Jurkat, Clone E6-1 (cell line): ENCODE measurements around the gene SEMA4C.
"Not testable (repeated sequence)": the region's sequence is repeated elsewhere in the genome, so short reads cannot be mapped to it uniquely, and the experiment has no call there.

Experiments
- DNase-seq: peaks from one replicate; pipeline ENCODE4 v3.0.0-alpha.2; 2011; ENCODE audit warnings: low read depth, low spot score
- H3K4me3 ChIP-seq: 2 replicates; pipeline ENCODE4 v1.5.1; 2011; ENCODE audit warnings: mild to moderate bottlenecking, low read length, control low read depth, moderate library complexity

The SEMA4C gene

DNA sequence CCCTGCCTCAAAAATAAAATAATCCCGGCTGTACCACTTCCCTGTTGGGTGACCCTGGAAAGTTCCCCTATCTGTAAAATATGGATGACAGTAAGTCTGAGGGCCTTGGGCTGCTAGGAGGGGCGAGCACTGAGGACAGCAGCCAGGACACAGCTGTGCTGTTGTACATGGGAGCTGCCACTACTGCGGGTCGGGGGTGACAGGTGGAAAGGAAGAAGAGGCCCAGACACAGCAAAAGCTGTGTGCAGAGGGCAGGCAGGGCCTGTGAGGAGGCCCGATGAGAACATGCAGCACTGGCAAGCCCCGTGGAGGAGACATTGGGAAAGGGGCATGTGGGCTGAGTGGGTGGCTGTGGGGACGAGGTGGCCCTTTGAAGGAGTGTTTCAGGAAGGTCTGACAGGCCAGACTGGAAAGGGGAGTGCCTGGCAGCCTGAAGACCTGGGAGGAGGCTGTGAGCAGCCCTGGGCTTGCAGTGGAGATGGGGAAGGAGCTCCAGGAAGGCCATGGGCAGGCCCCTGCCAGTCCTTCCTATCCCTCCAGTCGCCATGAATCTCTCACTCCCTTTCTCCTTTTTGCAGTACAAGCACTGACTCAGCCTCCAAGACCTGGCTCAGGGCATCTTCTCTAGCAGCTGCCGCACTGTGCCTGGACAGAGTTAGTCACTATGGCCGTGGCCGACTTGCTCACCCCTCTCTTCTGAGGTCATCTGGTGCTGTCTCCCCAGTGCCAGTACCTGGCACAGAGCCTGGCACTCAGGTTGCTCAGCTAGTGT, 28.9 kb upstream of the SEMA4C start:
- DNase-seq: no peak
- H3K4me3 ChIP-seq: no peak overlapping the region

DNA sequence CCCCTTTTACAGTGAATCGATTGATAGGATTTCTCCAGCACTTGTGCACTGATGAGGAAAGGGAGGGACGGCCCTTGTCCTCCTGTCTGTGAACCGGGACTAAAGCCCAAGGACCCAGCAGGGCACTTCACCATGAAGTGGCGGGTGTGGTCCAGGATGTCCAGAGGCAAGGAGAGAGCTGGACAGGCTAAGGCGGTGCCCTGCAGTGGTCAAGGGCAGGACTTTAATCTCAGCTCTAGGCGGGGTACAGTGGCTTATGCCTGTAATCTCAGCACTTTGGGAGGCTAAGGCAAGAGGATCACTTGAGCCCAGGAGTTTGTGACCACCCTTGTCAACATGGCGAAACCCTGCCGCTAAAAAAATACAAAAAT, 28.2 kb upstream of the SEMA4C start:
- no peak overlapping the region for H3K4me3 ChIP-seq
- no peak for DNase-seq

- no peak overlapping the region for H3K4me3 ChIP-seq
- no peak for DNase-seq
These were observed 27.7 kb upstream of the SEMA4C start for GRCh38 chr2:96897491-96898134.

DNA sequence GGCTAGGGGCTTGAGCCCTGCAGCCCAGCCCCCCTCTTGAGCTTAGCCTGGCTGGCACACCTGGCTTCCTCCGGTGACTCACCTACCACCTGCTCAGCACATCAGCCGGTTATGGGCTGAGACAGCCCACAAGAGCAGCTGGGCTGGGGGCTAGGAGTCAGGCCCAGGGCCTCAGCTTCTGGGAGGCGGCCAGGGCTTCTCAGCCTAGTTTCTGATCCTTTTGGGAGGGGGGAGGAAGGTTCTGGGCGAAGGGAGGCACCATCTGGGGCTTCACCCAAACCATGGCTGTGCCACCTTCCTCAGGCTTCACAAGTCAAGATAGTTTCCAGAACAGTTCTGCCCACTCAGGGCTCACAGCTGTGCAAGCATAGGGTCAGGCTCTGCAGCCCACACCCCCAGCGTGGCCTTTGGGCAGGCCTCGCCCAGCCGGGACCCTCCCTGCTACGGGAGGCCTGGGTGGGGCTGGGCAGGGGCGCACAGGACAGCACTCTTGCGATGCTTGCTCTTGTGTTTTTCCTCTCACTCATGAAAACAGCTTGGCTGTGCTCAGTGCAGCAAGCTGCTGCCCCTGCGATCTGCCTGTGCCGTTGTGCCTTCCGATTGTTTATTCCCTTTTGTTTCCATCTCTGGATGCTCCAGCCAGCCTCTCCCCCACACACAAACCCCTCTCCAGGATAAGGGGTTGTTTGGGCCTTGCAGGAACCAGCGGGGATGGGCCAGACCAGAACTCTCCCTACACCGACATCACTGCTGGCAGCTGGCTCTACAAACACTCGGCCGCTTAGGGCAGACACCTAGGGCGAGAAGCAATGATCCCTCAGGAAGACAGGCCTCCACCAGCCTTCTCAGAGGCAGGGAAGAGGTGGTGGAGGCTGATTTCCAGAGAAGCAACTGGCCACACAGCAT, 26.1 kb upstream of the SEMA4C start:
- H3K4me3 ChIP-seq: no peak overlapping the region
- DNase-seq: peak; percentile 28

DNA sequence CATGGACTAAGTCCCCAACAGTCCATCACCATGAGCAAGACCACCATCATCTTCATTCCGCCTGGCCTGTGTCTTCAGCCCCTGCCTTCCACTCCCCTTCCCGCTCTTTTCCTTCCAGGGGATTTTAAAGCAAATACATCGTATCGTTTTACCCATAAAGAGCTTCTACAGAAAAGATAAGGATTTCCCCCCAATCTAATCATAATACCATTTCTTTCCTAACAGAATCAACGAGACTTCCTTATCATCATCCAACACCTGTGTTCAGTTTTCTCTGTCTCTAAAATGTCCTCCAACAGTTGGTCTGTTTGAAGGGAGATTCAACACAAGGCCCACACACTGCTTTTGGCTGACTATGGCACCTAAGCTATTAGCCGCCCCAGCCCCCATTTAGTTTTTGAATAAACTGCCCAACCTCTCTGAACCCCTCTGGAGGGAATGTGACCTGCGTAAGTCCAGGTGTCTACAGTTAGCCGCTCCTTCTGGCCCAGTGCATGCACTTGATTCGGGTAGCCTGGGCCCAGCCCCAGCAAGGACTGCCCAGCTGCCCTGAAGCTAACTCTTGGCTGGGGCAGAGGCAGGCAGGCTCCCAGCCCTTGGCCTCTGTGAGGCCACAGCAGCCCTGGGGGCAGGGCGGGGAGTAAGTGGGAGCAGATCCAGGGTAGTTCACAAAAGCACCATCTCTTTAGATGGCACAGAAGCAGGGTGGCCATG, 25.3 kb upstream of the SEMA4C start:
- peak; percentile 10 for DNase-seq
- H3K4me3 ChIP-seq: no peak overlapping the region

GRCh38 chr2:96894151-96894531, 24.3 kb upstream of the SEMA4C start:
- no peak for DNase-seq

DNA sequence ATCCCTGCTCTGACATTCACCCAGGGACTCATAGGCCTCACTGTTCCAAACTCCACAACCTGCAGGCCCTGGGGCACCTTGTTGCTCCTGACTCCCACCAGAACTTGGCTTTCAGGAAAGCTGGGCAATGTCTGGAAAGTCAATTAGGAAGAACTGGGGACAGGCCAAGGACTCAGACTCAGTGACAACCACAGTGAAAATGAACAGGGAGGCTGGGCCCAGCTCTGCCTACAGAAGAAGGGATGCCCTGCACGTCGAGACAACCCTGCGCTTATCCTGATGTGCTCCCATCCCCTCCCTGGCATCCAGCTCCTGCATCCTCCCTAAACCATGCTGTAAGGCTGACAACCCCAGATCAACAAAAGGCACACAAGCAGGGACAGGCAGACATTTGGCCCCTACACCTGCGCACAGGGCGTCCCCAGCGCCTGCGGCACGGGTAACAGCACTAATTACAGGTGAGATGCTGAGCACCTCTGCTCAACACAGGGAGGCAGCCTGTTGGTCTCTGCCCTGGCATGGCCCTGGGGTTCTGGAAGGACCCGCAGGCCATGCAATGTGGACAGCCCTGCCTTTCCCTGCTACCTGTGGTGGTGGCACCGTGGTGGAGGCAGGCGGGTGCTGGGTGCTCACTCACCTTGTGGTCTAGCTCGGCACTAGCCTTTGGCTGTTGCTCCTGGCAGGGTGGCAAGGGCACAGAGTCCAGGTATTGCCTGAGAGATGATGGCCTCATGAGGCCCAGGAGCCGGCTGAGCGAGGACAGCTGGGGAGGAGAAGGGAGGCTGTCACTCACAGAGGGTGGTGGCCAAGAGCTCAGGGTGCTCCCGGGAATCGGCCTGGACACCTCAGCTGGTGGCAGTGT, 23.6 kb upstream of the SEMA4C start:
- no peak for DNase-seq
- no peak overlapping the region for H3K4me3 ChIP-seq

More at GRCh38 chr2:96894151-96894531, 24.3 kb upstream of the SEMA4C start:
- no peak overlapping the region for H3K4me3 ChIP-seq

DNA sequence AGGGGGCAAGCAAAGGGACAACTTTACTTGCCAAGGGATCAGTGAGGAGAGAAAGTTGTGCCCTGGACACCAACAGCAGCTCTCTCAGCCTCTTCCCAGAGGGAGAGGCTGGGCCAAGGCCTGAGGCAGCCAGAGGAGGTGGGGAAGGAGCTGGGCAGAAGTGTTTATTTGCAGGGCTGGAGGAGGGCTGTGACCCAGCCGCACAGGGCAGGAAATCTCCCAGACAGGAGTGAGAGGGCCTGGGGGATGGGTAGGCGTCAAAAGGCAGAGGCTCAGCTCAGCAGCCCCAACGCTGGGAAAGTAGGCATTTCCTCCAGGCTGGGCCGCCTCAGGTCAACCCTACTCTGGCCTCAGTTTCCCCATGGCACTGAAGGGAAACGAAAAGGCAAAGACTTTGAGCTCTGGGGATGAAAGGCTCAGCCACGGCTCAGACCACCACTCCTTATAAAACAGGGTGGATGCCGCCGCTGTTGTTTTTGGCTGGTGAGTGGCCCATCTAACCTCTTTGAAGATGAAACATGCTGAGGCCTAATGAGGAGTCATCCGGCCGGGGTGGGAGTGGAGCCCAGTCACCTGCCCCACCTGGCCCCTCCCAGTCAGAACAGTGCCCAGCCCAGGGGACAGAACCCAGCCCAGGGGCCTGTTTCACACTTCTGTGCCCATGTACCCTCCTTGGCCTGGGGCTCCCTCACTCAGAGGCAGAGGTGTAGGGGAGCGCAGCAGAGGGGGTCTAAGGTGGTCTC, 21.9 kb upstream of the SEMA4C start:
- no peak overlapping the region for H3K4me3 ChIP-seq
- no peak for DNase-seq

GRCh38 chr2:96890726-96891385, 21.0 kb upstream of the SEMA4C start:
- H3K4me3 ChIP-seq: no peak overlapping the region
- DNase-seq: no peak

GRCh38 chr2:96890252-96890651, 20.4 kb upstream of the SEMA4C start:
- no peak overlapping the region for H3K4me3 ChIP-seq
- DNase-seq: no peak

DNA sequence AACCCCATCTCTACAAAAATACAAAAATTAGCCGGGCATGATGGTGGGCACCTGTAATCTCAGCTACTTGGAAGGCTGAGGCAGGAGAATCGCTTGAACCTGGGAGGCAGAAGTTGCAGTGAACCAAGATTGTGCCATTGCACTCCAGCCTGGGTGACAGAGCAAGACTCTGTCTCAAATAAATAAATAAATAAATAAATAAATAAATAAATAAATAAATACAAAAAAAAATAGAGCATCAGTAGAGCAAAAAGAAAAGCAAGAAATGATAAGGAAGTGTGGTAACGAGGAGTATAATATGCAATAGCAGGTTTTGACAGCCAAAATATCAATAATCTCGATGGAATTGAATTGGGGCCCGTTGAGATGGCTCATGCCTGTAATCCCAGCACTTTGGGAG, 19.6 kb upstream of the SEMA4C start:
- DNase-seq, H3K4me3 ChIP-seq: not testable (repeated sequence)

DNA sequence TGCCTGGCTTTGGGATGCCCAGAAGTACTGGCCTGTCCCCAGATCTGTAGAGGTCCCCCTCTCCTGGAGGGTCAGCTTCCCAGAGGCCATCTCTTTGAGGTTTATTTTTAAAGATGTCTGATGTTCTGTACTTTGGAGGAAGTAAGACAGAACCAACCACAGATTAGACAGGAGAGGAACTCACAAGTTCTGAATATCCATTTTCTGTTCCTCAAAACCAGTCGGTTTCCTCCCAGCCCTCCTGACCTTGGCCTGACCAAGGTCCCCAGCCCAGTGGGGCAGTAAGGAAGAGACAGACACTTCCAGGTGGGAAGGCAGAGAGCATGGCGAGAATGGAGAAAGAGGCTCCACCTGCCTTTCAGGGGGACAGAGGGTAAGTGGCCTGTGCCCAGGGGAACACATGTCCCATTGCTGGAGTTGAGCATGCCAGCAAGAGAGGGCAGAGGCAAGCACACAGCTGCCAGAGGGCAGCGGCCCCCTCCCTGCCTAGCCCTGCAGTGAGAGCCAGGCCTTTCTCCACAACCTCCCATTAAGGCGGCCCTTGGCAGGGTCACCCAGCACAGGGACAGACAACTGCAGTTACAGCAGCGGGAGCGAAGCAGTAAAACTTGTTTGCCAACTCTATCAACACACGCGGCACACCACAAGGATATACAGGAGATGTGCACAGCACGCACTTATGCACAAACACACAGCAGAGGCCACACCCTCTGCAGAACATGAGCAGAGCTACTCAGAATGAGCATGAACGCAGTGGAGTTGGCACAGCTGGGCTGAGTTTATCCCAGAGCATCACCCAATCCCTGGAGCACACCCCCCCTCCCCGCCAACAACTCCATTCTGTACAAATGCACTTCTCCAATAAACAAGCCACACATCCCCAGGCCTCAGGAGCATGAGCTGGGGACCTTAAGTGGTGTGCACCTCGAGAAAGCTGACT, 18.5 kb upstream of the SEMA4C start:
- no peak for DNase-seq
- no peak overlapping the region for H3K4me3 ChIP-seq

- no peak for DNase-seq
- no peak overlapping the region for H3K4me3 ChIP-seq
These were observed 17.7 kb upstream of the SEMA4C start for GRCh38 chr2:96887493-96888012.

- DNase-seq: no peak
- H3K4me3 ChIP-seq: no peak overlapping the region
These were observed 15.8 kb upstream of the SEMA4C start for GRCh38 chr2:96885432-96886347.
